GM21529 (cell line): ENCODE data around the gene STK40.

Source experiments
- ATAC-seq: cut with Tn5 transposase; IDR thresholded peaks from one replicate; pipeline ENCODE4 v1.9.1; 2021; ENCODE audit not compliant: unreplicated experiment

Gene STK40

DNA sequence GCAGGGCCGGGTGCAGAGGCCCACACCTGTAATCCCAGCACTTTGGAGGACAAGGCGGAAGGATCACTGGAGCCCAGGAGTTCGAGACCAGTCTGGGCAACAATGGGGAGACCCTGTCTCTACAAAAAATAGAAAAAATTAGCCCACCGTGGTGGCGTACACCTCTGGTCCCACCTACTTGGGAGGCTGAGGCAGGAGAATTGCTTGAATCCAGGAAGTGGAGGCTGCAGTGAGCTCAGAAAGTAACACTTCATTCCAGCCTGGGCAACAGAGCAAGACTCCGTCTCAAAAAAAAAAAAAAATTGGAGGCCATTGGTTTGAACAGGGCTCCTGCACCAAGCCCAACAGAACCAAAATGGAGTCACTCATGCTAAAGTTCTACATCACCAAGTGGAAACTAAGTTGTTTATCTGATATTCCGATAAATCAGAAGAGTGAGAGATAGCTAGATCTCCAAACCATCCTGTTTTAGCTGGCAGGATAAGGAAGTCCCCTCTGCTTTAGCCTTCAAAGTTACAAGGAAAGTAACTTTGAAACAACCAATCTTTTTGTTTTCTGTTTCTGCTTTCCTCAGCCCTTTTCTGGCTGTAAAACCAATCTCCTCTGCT lies 12.8 kb upstream of the STK40 start:
- no peak for ATAC-seq

DNA sequence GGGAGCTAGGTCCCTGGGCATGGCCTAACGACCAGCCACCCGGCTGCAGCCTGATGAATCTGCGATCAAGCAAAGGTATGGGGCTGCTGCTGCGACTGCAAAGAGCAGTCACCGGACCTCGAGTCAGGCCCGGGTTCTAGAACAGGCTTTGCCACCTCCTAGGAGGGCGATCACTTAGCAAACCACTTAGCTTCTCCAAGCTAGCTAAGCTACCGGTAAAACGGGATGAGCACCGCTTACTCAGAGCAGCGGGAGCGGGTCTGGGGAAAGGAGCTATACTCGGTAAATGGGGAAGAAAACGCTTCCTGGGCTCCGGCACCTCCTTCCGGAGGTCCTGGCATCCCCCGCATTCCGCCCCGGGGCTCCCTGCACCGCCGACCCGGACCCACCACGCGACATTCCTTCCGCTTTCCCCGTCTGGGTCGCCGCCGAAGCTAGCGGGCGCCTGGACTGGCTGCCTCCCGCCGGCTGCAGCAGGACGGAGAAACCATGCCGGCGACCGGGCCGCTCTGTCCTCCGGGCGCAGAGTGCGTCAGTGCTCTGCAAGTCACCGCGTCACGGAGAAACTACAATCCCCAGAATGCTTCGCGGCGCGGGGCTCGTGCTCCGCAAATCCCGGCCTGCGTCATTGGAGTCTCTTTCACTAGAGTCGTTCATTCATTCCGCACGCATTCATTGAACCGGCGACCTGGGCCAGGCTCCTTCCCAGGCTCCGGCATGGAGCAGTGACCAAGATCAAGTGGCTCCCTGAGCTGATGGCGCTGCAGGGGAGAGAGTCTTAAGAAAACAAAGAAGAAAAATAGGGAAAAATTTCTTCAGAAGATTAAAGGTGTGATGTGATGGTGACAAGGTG lies 11.9 kb upstream of the STK40 start, which contains the start of gene LSM10:
LSM10 (minus strand) TSS at position 531 of the 853 bp plus-strand sequence. CDS start 3,779 bp downstream, outside the sequence.
- ATAC-seq, result peak; percentile 83

DNA sequence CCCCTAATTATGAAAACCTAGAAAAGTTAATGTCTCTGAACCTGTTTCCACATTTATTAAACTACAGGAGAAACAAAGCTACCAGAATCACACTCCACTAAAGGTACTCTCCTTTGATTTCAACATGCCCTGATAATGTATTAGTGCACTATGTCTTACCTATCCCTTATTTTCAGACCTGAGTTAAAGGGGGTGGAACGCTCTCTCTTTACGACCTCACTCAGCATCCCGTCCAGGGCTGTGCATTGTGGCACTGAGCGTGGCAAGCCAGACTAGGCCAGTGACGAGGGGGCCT lies 11.3 kb upstream of the STK40 start:
- ATAC-seq, result peak; percentile 28

DNA sequence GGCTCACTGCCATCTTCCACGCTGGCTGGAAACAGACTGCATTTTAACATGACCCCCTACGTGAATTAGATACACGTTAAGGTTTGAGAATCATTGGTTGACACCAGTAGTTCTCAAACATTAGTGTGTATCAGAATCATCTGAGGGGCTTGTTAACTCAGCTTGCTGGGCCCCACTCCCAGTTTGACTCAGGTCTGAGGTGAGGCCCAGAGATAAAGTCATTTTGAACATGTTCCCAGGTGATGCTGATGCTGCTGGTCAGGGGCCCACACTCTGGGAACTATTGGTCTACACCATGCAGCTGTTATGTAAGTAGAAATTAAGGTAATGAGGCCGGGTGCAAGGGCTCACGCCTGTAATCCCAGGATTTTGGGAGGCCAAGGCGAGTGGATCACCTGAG lies 10.6 kb upstream of the STK40 start:
- ATAC-seq, result no peak

DNA sequence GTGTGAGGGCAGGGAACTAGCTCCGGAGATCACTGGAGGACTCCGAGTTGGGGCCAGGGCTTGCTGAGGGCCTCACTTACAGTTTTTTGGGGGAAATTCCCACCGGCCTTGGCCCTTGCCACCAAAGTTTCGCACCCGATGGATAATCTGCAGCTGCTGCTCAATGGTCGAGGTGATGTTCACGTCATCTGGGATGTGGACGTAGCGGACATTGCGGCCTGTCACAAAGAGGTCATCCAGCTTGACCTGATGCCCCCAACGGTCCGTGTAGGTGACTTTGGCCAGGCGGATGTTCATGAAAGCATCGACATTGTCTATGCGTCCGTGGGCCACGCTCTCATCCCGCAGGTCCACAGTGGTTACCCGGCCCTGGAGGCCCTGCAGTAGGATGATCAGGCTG lies 8.0 kb upstream of the STK40 start:
- ATAC-seq, result no peak

DNA sequence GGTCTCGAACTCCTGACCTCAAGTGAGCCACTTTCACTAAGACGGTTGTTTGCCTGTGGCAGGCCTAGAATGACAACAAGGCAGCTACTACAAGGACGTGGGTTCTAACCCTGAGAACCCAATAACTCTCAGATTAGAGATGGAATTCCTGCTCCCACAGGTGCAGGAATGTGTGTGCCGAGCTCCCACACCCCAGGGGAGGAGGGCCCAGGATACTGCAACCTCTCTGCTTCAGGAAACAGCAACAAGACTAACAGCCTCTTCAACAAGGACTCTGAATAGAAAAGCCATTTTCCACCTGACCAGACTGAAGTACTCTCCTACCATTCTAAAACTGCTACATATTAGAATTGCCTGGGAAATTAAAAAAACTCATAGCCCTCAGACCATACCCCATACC lies 7.1 kb upstream of the STK40 start:
- no peak for ATAC-seq

DNA sequence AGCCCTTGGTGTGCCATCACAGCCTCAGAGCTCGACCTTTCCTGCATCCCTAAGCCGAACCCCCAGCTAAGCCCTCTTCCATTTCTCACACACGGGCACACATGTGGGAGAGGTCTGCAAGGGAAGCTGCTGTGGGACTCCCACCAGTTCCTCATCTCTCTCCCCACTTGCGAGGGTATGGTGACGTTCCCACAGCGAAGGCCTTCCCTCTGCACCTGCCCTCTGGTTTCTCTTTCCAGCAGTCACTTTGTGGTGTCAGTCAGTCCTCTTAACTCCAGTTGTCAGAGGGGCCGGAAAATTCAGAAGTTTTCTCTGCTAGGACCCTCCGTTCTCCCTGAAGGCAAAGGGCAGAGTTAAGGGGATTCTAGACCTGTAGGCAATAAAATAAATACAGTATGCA lies 5.5 kb upstream of the STK40 start:
- no peak for ATAC-seq

DNA sequence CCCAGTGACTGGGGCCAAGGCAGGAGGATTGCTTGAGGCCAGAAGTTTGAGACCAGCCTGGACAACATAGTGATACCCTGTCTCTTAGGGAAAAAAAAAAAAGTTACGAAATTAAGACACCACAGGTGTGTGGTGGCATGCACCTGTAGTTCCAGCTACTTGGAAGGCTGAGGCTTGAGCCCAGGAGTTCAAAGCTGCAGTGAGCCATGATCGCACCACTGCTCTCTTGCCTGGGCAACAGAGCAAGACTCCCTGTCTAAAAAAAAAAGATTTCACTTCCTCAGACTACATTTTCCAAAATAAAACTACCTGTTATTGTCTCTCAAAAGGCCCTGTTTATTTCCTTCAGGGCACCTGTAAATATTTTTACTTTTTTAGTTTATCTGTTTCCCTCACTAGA lies 4.7 kb upstream of the STK40 start:
- ATAC-seq, result no peak

DNA sequence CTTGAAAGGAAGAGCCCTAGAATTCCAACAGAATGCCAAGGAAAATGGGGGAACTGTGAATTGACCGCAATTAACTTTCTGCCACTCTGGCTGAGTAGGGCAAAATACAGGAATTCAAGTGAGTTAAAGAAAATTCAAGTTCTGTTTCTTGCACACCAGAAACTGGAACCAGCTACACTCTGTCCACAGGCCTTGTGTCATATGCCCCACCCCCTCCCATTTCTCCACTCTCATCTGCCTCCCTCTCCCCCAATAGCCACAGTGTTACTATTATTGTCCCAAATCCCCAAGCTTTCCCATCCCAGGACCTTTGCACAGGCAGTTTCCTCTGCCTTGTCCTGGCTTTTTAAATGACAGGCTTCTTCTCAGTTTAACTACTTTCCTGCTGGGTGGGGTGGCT lies 4.3 kb upstream of the STK40 start:
- ATAC-seq, result no peak

DNA sequence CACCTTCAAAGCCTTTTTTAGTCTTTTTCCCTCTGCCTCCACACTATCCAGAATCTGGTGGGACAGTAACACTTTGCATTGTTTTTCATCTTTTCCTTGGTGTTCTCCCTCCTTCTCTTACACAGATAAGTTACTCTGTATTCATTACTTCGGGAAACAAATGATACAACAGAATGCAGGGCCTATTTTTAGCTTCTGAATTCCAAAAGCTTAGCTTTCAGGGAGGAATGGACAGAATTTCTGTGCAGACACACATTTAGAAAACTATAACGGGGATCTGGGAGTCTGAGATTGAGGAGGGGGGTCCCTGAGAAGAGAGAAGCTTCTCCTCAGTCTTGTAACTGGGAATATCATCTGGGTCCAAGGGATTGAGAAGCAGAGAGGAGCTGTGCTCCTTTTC lies 3.5 kb upstream of the STK40 start:
- ATAC-seq, result no peak

DNA sequence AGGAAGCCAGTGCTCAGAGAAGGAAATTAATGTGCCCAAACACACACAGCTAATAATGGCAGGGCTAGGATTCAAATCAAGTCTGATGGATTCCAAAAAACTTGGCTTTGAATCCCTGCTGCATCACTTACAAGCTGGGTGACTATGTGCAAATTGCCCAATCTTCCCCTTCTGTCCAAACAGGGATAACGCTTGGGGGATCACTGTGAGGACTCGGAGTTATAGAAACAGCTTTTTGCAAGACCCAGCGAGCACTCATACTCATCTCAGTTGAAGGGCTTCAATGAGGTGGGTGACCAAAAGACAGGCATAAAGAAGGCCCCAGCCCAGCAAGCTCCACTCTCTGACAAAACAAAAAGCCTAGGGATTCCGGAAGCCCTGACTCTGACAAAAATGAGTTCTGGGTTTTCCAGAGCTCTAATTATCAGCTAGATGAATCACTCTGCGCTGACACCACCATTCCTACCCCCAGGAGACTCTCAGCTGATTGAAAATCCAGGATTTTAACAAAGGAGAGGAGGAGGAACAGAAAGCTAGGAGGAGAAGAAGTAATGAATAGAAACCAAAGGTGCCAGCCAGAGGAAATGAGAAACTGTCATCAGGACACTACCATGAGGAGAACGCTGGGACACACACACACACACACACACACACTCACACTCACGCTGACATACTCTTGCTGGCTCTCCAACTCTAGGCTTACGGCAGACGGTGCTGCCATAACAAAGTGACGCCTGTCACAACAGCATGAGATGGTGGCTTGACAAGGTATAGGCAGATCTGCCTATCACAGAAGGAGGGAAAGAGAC lies 1.6 kb upstream of the STK40 start:
- ATAC-seq, result no peak

DNA sequence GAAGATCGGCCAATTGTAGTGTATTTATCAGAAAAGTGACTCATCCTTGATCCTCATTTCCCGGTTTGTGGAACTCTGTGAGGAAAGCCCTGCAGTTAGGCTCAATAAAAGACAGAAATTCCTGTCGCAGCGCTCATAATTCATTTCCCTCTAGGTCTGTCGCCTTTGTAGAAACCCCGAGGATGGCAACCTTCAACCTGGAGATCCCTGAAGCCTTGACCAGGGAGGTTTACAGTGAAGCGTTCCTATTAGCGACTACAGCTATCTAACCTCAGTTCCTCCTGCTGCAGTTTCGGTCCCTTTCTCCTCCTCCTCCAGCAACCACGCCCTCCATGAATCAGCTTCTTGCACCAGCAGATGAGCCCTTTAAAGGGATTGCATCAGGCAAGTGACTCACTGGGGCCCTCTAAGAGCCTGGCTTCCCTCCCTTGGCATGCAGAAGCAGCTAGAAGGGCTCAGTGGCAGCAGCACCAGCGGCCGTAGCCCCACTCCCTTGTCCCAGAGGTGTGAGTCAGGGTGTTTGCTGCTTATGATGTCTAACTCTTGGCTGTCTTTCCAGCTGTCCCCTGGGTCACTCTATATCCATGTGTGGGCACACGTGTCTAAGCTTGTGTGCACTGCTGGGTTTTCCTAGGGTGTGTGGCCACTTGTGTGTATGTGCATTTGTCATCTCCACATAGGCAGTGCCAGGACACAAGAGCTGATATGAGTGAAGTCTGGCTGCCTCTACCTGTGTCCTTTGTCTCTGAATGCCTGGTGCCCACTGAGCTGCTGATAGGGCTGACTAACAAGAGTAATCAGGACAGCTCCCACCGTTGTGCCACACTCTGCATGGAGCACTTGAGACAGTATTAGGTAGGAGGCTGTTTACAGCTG lies 779 bp upstream of the STK40 start:
- peak; percentile 43 for ATAC-seq

DNA sequence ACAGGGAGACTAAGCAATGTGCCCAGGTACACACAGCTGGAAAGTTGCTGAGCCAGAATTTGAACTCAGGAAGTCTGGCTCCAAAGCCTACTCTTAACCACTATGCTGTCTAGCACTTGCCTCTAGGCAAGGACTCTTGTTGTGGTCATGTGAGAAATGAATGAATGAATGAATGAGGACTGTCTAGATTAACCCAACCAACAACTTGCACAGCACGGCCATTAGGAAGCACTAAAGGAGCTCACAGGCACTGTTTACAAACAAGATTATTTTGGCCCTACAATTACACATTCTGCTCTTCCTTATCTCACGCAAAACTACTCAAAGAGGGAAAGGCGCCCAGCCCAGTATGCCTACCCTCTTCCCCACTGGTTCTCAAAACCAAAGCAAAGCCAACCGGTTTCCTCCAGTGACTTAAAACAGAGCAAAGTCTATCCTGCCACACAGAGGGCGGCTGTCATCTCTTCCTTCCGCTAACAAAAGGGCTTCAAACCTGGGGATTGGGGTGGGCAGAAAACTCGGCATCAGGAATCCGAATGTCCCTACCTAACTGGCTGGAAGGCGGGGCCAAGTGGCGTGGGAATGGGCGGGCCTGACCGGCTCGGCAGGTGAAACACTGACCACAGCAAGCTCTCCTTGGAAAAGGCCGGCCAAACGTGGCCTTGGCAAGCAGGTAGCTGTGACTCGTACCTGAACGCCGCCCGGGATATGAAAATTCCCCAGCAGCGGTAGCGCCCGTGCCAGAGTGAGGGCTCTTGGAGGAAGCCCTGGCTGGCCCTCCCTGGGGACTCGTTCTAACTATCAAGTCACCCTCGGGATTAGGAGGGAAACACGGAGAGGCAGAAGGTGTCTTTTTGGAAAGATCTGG lies 948 bp downstream of the STK40 start:
- no peak for ATAC-seq

DNA sequence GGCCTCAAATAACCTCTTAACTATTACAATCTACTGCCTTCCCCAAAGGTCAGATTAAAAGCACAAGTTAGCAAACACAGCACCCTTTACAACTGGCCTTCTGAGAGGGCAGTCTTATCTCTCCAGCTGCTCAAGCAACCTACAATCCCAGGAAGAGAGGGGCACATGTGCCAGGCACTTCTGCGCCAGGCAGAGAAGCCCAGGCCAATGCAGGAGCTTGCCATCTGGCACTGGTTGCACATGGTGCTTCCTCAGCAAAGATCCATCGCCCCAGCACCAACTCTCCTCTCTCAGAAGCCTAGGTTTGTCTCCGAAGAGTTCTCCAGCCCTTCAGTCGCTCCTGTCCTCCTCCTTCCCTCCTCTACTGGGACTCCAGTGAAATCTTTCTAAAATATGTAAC lies 2.5 kb downstream of the STK40 start:
- no peak for ATAC-seq

DNA sequence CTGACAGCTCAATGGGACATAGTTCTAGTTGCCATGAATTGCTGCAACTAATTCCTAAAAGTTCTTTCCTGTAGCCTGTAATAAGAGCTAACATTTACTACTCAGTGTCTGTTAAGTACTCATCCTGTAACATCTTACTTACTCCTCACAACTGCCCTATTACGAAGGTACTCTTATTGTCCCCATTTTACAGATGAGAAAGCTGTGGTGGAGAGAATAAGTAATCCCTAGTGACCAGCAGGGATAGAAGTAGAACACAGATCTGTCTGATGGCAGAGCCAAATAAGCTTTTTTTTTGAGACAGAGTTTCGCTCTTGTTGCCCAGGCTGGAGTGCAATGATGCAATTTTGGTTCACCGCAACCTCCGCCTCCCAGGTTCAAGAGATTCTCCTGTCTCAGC lies 3.1 kb downstream of the STK40 start:
- ATAC-seq, result no peak

DNA sequence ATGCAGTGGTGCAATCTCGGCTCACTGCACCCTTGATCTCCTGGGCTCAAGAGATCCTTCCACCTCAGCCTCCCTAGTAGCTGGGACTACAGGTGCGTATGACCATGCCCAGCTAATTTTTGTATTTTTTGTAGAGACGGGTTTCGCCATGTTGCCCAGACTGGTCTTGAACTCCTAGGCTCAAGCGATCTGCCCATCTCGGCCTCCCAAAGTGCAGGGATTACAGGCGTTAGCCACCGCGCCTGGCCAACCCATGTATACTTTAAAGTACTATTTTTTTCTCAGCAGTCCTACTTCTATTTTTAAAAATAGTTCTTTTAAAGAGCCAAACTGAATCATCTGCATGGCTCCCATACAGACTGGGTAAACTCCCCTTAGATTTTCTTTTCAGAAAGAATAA lies 3.5 kb downstream of the STK40 start:
- no peak for ATAC-seq

DNA sequence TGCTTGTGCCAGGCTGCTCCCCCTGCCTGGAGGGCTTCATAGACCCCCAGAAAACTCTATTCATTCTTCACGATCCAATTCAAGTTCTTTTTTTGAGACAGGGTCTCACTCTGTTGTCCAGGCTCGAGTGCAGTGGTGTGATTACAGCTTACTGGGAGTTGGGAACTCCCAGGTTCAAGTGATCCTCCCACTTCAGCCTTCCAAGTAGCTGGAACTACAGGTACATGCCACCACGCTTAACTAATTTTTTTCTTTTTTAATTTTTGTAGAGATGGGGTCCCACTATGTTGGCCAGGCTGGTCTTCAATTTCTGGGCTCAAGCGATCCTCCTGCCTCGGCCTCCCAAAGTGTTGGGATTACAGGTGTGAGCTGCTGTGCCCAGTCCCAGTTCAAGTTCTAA lies 4.3 kb downstream of the STK40 start:
- no peak for ATAC-seq

DNA sequence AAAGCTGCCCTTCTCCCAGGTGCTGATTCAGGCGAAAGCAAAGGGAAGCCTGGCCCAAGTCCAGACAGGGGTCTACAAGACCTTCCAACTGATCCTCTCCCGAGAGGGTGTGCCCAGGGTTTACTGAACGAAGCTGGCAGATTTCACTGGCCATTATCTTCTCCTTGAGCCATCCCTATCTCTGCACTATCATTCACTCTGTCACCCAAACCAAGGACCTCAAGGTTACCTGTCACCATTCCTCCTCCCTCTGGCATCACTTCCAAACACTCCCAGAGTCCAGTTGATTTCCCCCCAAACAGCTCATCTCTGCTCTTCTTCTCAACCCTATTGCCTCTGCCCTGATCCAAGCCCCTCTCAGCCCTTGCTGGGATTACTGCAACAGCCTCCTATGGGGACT lies 4.9 kb downstream of the STK40 start:
- ATAC-seq, result no peak

DNA sequence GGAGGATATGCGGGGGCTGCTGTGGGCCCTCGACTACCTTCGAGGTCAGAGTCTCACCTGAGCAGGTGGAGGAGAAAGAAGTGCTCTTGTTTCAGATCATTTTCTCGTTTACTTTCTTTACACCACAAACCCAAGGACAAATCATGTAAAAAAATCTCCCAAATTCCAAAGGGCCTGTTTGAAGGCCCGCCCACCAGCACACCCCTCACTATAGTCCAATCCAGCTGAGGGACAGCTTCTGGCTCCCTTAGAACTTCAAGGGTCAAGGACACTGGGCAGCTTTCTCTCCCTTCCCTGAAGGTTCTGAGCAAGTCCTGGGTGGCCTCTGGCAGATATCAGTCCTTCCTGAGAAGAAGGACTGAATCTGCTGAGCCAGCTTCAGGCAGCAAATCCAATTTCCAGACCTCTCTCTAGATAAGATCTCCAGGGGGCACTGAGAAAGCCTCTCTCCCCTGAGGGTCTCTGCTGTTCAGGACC lies 5.5 kb downstream of the STK40 start:
- ATAC-seq, result no peak
